B cell (primary cell): ENCODE data around the gene GPATCH1. TPM values are rescaled to one million over a fixed set of nuclear protein-coding genes. Genes with fewer than 3 reads are reported as not detected.

Experiments used
- ATAC-seq: fragments of 200-7000 bp; cut with Tn5 transposase; one replicate; pipeline ENCODE4 v1.10.0; 2021; ENCODE audit warnings: low read depth, mild to moderate bottlenecking, moderate number of reproducible peaks, moderate library complexity
- CTCF ChIA-PET: fragments of 350-600 bp; sonication (Branson Sonifier 250); formaldehyde crosslinking; loops from one replicate; lab custom pipeline; 2021; ENCODE audit warnings: antibody characterized with exemption, inconsistent platforms; lab: Charles Lee
- POLR2A ChIA-PET: fragments of 350-600 bp; sonication (Branson Sonifier 250); formaldehyde crosslinking; loops from one replicate; lab custom pipeline; 2021; ENCODE audit warnings: antibody characterized with exemption; lab: Charles Lee
- DNase-seq: peaks from one replicate; pipeline ENCODE4 v3.0.0; 2013
- H2AFZ ChIP-seq: 2 replicates; pipeline ENCODE4 v1.6.1; 2012; ENCODE audit warnings: mild to moderate bottlenecking, low read depth, low read length; ENCODE audit not compliant: insufficient read depth, poor library complexity, severe bottlenecking
- H3K27ac ChIP-seq, 2 donors: 1 replicate in 1 of 2; 2 replicates in 1 of 2; pipeline ENCODE4 v1.5.1; 2012 to 2013; ENCODE audit warnings: low read length in 2 of 2, mild to moderate bottlenecking in 2 of 2, moderate library complexity in 1 of 2
- H3K27me3 ChIP-seq, 4 experiments: fragments of 200-600 bp in 1 of 4; sonication (generic) in 1 of 4; replicated peaks in 1 of 4; 1 replicate in 2 of 4; 2 replicates in 2 of 4; pipeline versions ENCODE4 v1.6.1 to v1.7.0; 2013 to 2016; ENCODE audit warnings: low read length in 3 of 4, mild to moderate bottlenecking in 2 of 4, mixed read lengths in 1 of 4, moderate library complexity in 1 of 4; ENCODE audit not compliant: insufficient read depth in 4 of 4, control insufficient read depth in 3 of 4; ENCODE audit errors: control extremely low read depth in 1 of 4
- H3K36me3 ChIP-seq, 2 experiments: replicated peaks in 1 of 2; 1 replicate in 1 of 2; 2 replicates in 1 of 2; pipeline versions ENCODE4 v1.6.1 to v1.7.1; 2013; ENCODE audit warnings: low read length in 1 of 2; ENCODE audit not compliant: insufficient read depth in 2 of 2, control insufficient read depth in 1 of 2; ENCODE audit errors: control extremely low read depth in 1 of 2, extremely low read depth in 1 of 2
- H3K4me1 ChIP-seq, 2 donors: fragments of 200-600 bp in 1 of 2; sonication (generic) in 1 of 2; 1 replicate in 1 of 2; 2 replicates in 1 of 2; pipeline versions ENCODE4 v1.5.1 to v1.6.1; 2013 to 2017; ENCODE audit warnings: low read length in 2 of 2; ENCODE audit not compliant: control insufficient read depth in 2 of 2, insufficient read depth in 2 of 2
- H3K4me2 ChIP-seq: replicated peaks from 2 replicates; pipeline ENCODE3; 2012; ENCODE audit warnings: mild to moderate bottlenecking, low read depth, low read length; ENCODE audit not compliant: poor library complexity, severe bottlenecking
- H3K4me3 ChIP-seq, 5 experiments: fragments of 200-600 bp in 1 of 5; sonication (generic) in 1 of 5; 1 replicate in 3 of 5; 2 replicates in 2 of 5; pipeline versions ENCODE4 v1.5.1 to v1.7.0; 2011 to 2016; ENCODE audit warnings: low read length in 4 of 5, mild to moderate bottlenecking in 4 of 5, low read depth in 2 of 5, control low read depth in 1 of 5, moderate library complexity in 1 of 5; ENCODE audit not compliant: insufficient read depth in 1 of 5; ENCODE audit errors: control extremely low read depth in 1 of 5, extremely low read depth in 1 of 5
- H3K79me2 ChIP-seq: fragments of 200-600 bp; sonication (generic); one replicate; pipeline ENCODE4 v1.6.0; 2016; ENCODE audit warnings: low read length; ENCODE audit not compliant: control insufficient read depth, insufficient read depth
- H3K9ac ChIP-seq: fragments of 200-600 bp; sonication (generic); 2 replicates; pipeline ENCODE4 v1.6.1; 2017; ENCODE audit warnings: mild to moderate bottlenecking, low read length, moderate library complexity
- H3K9me3 ChIP-seq, 3 donors: one replicate each; pipeline versions ENCODE4 v1.6.1 to v1.7.1; 2013; ENCODE audit warnings: low read length in 2 of 3; ENCODE audit not compliant: control insufficient read depth in 2 of 3, insufficient read depth in 1 of 3; ENCODE audit errors: control extremely low read depth in 1 of 3
- H4K20me1 ChIP-seq: 2 replicates; pipeline ENCODE4 v1.6.0; 2012; ENCODE audit warnings: mild to moderate bottlenecking, low read length; ENCODE audit not compliant: insufficient read depth, control insufficient read depth, poor library complexity, severe bottlenecking
- H3K27ac Mint-ChIP-seq: one replicate; pipeline ENCODE4 v1.8.0; 2021; ENCODE audit warnings: mixed read lengths
- H3K27me3 Mint-ChIP-seq: one replicate; pipeline ENCODE4 v1.8.0; 2021; ENCODE audit warnings: mixed read lengths
- H3K4me1 Mint-ChIP-seq: one replicate; pipeline ENCODE4 v1.8.0; 2021; ENCODE audit warnings: mixed read lengths
- H3K4me3 Mint-ChIP-seq: one replicate; pipeline ENCODE4 v1.8.0; 2021; ENCODE audit warnings: mixed read lengths
- H3K9me3 Mint-ChIP-seq: one replicate; pipeline ENCODE4 v1.8.0; 2022; ENCODE audit warnings: mixed read lengths; ENCODE audit not compliant: insufficient read depth
- CTCF ChIP-seq: fragments of 200-600 bp; IDR thresholded peaks from one replicate; pipeline ENCODE4 v1.8.0; 2022; ENCODE audit warnings: antibody characterized with exemption, mild to moderate bottlenecking
- EZH2 ChIP-seq: IDR thresholded peaks from 2 replicates; pipeline ENCODE4 v1.6.1; 2012; ENCODE audit warnings: borderline replicate concordance, low read depth, mild to moderate bottlenecking, moderate library complexity, low read length; ENCODE audit not compliant: insufficient read depth, poor library complexity, severe bottlenecking
- WGBS: methylation state at CpG from one replicate; pipeline ENCODE4 v1.1.5; 2013; ENCODE audit warnings: missing lambda C conversion rate; ENCODE audit not compliant: insufficient coverage; 5-methylcytosine and 5-hydroxymethylcytosine counted together
- intact Hi-C: fragments of 100-400 bp; cut with micrococcal nuclease; formaldehyde crosslinking; loops from one replicate; pipeline ENCODE4 v1.10.0; 2022
- polyA plus RNA-seq: library from polyadenylated mRNA; depleted of rRNA; stranded (reverse); fragments of >200 nt; gene quantifications from 2 replicates; pipeline ENCODE4 v1.2.3, GENCODE V29; 2012
- total RNA-seq, 2 donors: library from RNA; stranded (reverse); fragments of 120-200 nt in 1 of 2; gene quantifications; 1 replicate in 1 of 2; 2 replicates in 1 of 2; pipeline versions ENCODE4 v1.2.3 to v1.2.4, GENCODE V29; 2013 to 2022

Gene GPATCH1
- total and polyA plus RNA-seq, 2 donors (not counting 1 experiment from before 2014, with no cell fraction given): 9.9 to 14.6 TPM

GRCh38 chr19:33066543-33066942, 14.4 kb upstream of the GPATCH1 start:
- ChIA-PET CTCF (no interaction called here), POLR2A (no interaction called here)
- ATAC-seq (no peak), DNase-seq (no peak)
- H3K4me3 Mint-ChIP-seq: peak overlapping the region; percentile 72
- H3K9me3 Mint-ChIP-seq: no peaks in the 10 kb centered on the region
- TF ChIP-seq EZH2: no peak
- TF ChIP-seq CTCF: no peak
- Histone ChIP-seq H2AFZ (no peak overlapping the region), H4K20me1 (no peaks in the 10 kb centered on the region), H3K79me2 (no peaks in the 10 kb centered on the region), H3K9ac (no peak overlapping the region), H3K27ac (no peak overlapping the region), H3K27me3 (peaks cover 0 to 22% (median 2%) of the 10 kb centered on the region in 4 experiments), H3K4me1 (peaks cover 15 to 20% of the 10 kb centered on the region in 2 donors), H3K4me3 (no peak overlapping the region), H3K36me3 (no peaks in the 10 kb centered on the region), H3K9me3 (peaks cover 0 to 13% (median 0%) of the 10 kb centered on the region in 3 donors), H3K4me2 (no peak overlapping the region)
- intact Hi-C loops: no loop called here
- H3K27me3 Mint-ChIP-seq: peaks cover 7% of the 10 kb centered on the region
- no peak overlapping the region for H3K27ac Mint-ChIP-seq
- H3K4me1 Mint-ChIP-seq: peaks cover 7% of the 10 kb centered on the region
- WGBS: 92% methylated on average over 10 of the region's 18 CpGs

- Mint-ChIP-seq H3K4me1 (peaks cover 7% of the 10 kb centered on the region), H3K27ac (no peak overlapping the region), H3K27me3 (peaks cover 9% of the 10 kb centered on the region), H3K9me3 (no peaks in the 10 kb centered on the region), H3K4me3 (no peak overlapping the region)
- H3K79me2 ChIP-seq: no peaks in the 10 kb centered on the region
- no peak for ATAC-seq
- H3K27ac ChIP-seq: no peak overlapping the region
- H3K9ac ChIP-seq: no peak overlapping the region
- no peak overlapping the region for H3K4me2 ChIP-seq
- 79% methylated on average over 7 of the region's 8 CpGs for WGBS
- POLR2A ChIA-PET: interaction anchor here (0.6 to 1.1 kb wide), 2 partner anchors 12 to 31 kb away, joined by 3 to 4 read pairs; no protein-coding TSS in a partner anchor
- no peaks in the 10 kb centered on the region for H4K20me1 ChIP-seq
- TF ChIP-seq EZH2: no peak
- no peak for TF ChIP-seq CTCF
- intact Hi-C loops: no loop called here
- peaks cover 0 to 13% (median 0%) of the 10 kb centered on the region in 3 donors for H3K9me3 ChIP-seq
- peaks cover 15 to 20% of the 10 kb centered on the region in 2 donors for H3K4me1 ChIP-seq
- H3K4me3 ChIP-seq: no peak overlapping the region
- no peak for DNase-seq
- CTCF ChIA-PET: no interaction called here
- H3K27me3 ChIP-seq: peaks cover 0 to 22% (median 2%) of the 10 kb centered on the region in 4 experiments
- no peak overlapping the region for H2AFZ ChIP-seq
- no peaks in the 10 kb centered on the region for H3K36me3 ChIP-seq
Observed at GRCh38 chr19:33067121-33067520, 13.9 kb upstream of the GPATCH1 start.
